ENCODE data around the gene PDZRN3.
"Not testable (repeated sequence)": the region's sequence is repeated elsewhere in the genome, so short reads cannot be mapped to it uniquely, and the experiment has no call there.

PDZRN3 gene

GRCh38 chr3:73484656-73485248, 140.0 kb downstream of the PDZRN3 start:
- DNase-seq = no peak

- no peak for DNase-seq
These were observed 142.9 kb downstream of the PDZRN3 start for GRCh38 chr3:73481888-73482287.

- DNase-seq = no peak
These were observed 144.5 kb downstream of the PDZRN3 start for GRCh38 chr3:73480187-73480672.

GRCh38 chr3:73479325-73479724, 145.4 kb downstream of the PDZRN3 start:
- DNase-seq = no peak

- no peak for DNase-seq
These were observed 145.9 kb downstream of the PDZRN3 start for GRCh38 chr3:73478858-73479257.

- DNase-seq = no peak
These were observed 149.0 kb downstream of the PDZRN3 start for GRCh38 chr3:73475717-73476116.

- no peak for DNase-seq
These were observed 149.6 kb downstream of the PDZRN3 start for GRCh38 chr3:73475175-73475574.

- no peak for DNase-seq
These were observed 150.1 kb downstream of the PDZRN3 start for GRCh38 chr3:73474619-73475018.

GRCh38 chr3:73473898-73474416, 150.8 kb downstream of the PDZRN3 start:
- no peak for DNase-seq

- no peak for DNase-seq
These were observed 151.4 kb downstream of the PDZRN3 start for GRCh38 chr3:73473181-73473897.

- no peak for DNase-seq
These were observed 152.6 kb downstream of the PDZRN3 start for GRCh38 chr3:73471986-73472787.

GRCh38 chr3:73470860-73471259, 153.9 kb downstream of the PDZRN3 start:
- DNase-seq = no peak

GRCh38 chr3:73469331-73469730, 155.4 kb downstream of the PDZRN3 start:
- no peak for DNase-seq

GRCh38 chr3:73467211-73467610, 157.5 kb downstream of the PDZRN3 start:
- DNase-seq = no peak

- no peak for DNase-seq
These were observed 158.8 kb downstream of the PDZRN3 start for GRCh38 chr3:73465926-73466325.

GRCh38 chr3:73464126-73464525, 160.6 kb downstream of the PDZRN3 start:
- DNase-seq = not testable (repeated sequence)

GRCh38 chr3:73461547-73461946, 163.2 kb downstream of the PDZRN3 start:
- DNase-seq = no peak

GRCh38 chr3:73459711-73460110, 165.0 kb downstream of the PDZRN3 start:
- DNase-seq = no peak

- no peak for DNase-seq
These were observed 171.1 kb downstream of the PDZRN3 start for GRCh38 chr3:73453666-73454065.

- DNase-seq = no peak
These were observed 172.0 kb downstream of the PDZRN3 start for GRCh38 chr3:73452729-73453128.

- no peak for DNase-seq
These were observed 173.3 kb downstream of the PDZRN3 start for GRCh38 chr3:73451301-73451944.

GRCh38 chr3:73449774-73450173, 175.0 kb downstream of the PDZRN3 start:
- DNase-seq = no peak

- no peak for DNase-seq
These were observed 175.9 kb downstream of the PDZRN3 start for GRCh38 chr3:73448761-73449301.
